Smooth muscle cell (in vitro differentiated cells): Measurements from ENCODE around the gene OXNAD1. TPM values are rescaled to one million over a fixed set of nuclear protein-coding genes. Genes with fewer than 3 reads are reported as not detected.

ENCODE experiments used
- DNase-seq: peaks from one replicate; lab custom pipeline; 2025; ENCODE audit not compliant: unreplicated experiment; lab: John Stamatoyannopoulos, UW
- H2AFZ ChIP-seq: fragments of 200-600 bp; sonication (generic); 2 replicates; pipeline ENCODE4 v1.6.0; 2016; ENCODE audit warnings: antibody characterized with exemption, low read depth, mild to moderate bottlenecking
- H3F3A ChIP-seq: fragments of 200-600 bp; sonication (generic); 2 replicates; pipeline ENCODE4 v1.6.0; 2017; ENCODE audit warnings: antibody characterized with exemption, low read depth
- H3K27ac ChIP-seq: fragments of 200-600 bp; sonication (generic); 2 replicates; pipeline ENCODE4 v1.5.1; 2016; ENCODE audit warnings: low read depth, mild to moderate bottlenecking
- H3K27me3 ChIP-seq: fragments of 200-600 bp; sonication (generic); 2 replicates; pipeline ENCODE4 v1.6.1; 2016; ENCODE audit warnings: low read depth, mild to moderate bottlenecking
- H3K36me3 ChIP-seq: fragments of 200-600 bp; sonication (generic); 2 replicates; pipeline ENCODE4 v1.5.1; 2016; ENCODE audit warnings: low read depth
- H3K4me1 ChIP-seq: fragments of 200-600 bp; sonication (generic); 2 replicates; pipeline ENCODE4 v1.5.1; 2016; ENCODE audit warnings: low read depth
- H3K4me2 ChIP-seq: fragments of 200-600 bp; sonication (generic); 2 replicates; pipeline ENCODE4 v1.6.0; 2016; ENCODE audit warnings: mild to moderate bottlenecking
- H3K4me3 ChIP-seq: fragments of 200-600 bp; sonication (generic); 2 replicates; pipeline ENCODE4 v1.5.1; 2016; ENCODE audit warnings: mild to moderate bottlenecking
- H3K79me2 ChIP-seq: fragments of 200-600 bp; sonication (generic); 2 replicates; pipeline ENCODE4 v1.6.0; 2016; ENCODE audit warnings: low read depth, mild to moderate bottlenecking
- H3K9ac ChIP-seq: fragments of 200-600 bp; sonication (generic); 2 replicates; pipeline ENCODE4 v1.6.0; 2016; ENCODE audit warnings: low read depth
- H3K9me3 ChIP-seq: fragments of 200-600 bp; sonication (generic); replicated peaks from 2 replicates; pipeline ENCODE4 v1.5.1; 2016; ENCODE audit warnings: low read depth
- H4K20me1 ChIP-seq: fragments of 200-600 bp; sonication (generic); 2 replicates; pipeline ENCODE4 v1.6.0; 2016; ENCODE audit warnings: low read depth
- WGBS: methylation state at CpG from one replicate; pipeline ENCODE4 v1.1.7; 2016; ENCODE audit warnings: low lambda C conversion rate; 5-methylcytosine and 5-hydroxymethylcytosine counted together
- polyA plus RNA-seq: library from polyadenylated mRNA; unstranded; fragments of >200 nt; fragmentation: Nextera tagmentation; extraction: Ambion mirVana; gene quantifications from 2 replicates; pipeline ENCODE4 v1.2.1, GENCODE V29; 2016
- total RNA-seq: library from RNA; depleted of rRNA; stranded (reverse); fragments of >200 nt; gene quantifications from 2 replicates; pipeline ENCODE4 v1.2.3, GENCODE V29; 2014
- TF ChIP-seq, protein P1 (sequence below): fragments of 200-600 bp; sonication (generic); IDR thresholded peaks from 2 replicates; pipeline ENCODE4 v1.5.1; 2017; ENCODE audit warnings: borderline replicate concordance, mild to moderate bottlenecking, antibody characterized with exemption; ENCODE audit not compliant: insufficient read depth, poor library complexity, severe bottlenecking

The OXNAD1 gene
- total and polyA plus RNA-seq, 2 experiments from 2014 or later, result 12.4 to 15.7 TPM

GRCh38 chr3:16289144-16289889, 24.3 kb downstream of the OXNAD1 start:
- no peak for DNase-seq
- Histone ChIP-seq H3K9me3 (no peaks in the 10 kb centered on the region), H3F3A (no peaks in the 10 kb centered on the region), H3K4me3 (no peak overlapping the region), H3K79me2 (no peaks in the 10 kb centered on the region), H3K36me3 (no peaks in the 10 kb centered on the region), H3K27me3 (no peaks in the 10 kb centered on the region), H3K4me1 (no peaks in the 10 kb centered on the region), H3K9ac (no peak overlapping the region), H2AFZ (no peak overlapping the region), H3K27ac (no peak overlapping the region), H4K20me1 (no peaks in the 10 kb centered on the region), H3K4me2 (no peak overlapping the region)
- 90% methylated on average over 2 of the region's 2 CpGs for WGBS
- TF ChIP-seq, protein P1, sequence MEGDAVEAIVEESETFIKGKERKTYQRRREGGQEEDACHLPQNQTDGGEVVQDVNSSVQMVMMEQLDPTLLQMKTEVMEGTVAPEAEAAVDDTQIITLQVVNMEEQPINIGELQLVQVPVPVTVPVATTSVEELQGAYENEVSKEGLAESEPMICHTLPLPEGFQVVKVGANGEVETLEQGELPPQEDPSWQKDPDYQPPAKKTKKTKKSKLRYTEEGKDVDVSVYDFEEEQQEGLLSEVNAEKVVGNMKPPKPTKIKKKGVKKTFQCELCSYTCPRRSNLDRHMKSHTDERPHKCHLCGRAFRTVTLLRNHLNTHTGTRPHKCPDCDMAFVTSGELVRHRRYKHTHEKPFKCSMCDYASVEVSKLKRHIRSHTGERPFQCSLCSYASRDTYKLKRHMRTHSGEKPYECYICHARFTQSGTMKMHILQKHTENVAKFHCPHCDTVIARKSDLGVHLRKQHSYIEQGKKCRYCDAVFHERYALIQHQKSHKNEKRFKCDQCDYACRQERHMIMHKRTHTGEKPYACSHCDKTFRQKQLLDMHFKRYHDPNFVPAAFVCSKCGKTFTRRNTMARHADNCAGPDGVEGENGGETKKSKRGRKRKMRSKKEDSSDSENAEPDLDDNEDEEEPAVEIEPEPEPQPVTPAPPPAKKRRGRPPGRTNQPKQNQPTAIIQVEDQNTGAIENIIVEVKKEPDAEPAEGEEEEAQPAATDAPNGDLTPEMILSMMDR, result no peak

GRCh38 chr3:16290007-16290826, 25.2 kb downstream of the OXNAD1 start:
- no peak overlapping the region for H3K9ac ChIP-seq
- no peaks in the 10 kb centered on the region for H4K20me1 ChIP-seq
- no peaks in the 10 kb centered on the region for H3K36me3 ChIP-seq
- no peak overlapping the region for H2AFZ ChIP-seq
- H3K4me3 ChIP-seq, result no peak overlapping the region
- no peaks in the 10 kb centered on the region for H3K79me2 ChIP-seq
- no peaks in the 10 kb centered on the region for H3K4me1 ChIP-seq
- no peak overlapping the region for H3K27ac ChIP-seq
- no peak overlapping the region for H3K4me2 ChIP-seq
- TF ChIP-seq, protein P1, result peak; percentile 92
- no peaks in the 10 kb centered on the region for H3F3A ChIP-seq
- 71% methylated on average over 3 of the region's 3 CpGs for WGBS
- H3K9me3 ChIP-seq, result no peaks in the 10 kb centered on the region
- no peak for DNase-seq
- H3K27me3 ChIP-seq, result no peaks in the 10 kb centered on the region

DNA sequence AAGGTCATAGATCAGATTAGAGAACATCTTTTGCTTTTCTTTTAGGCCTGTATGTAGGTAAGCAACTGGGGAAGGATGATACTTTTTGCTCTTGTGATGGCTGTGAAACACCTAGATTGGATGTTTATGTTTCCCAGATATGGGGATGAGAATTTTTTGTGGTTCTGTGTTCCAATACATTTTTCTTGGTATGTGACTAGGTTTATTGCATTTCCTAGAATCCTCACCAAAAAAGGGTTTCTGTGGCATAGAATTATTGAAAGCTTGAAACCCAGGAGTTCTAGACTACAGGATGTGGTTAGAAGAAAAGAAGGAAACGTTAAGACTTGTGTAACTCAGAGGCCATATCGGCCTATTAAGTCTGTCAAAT, 25.8 kb downstream of the OXNAD1 start:
- Histone ChIP-seq H3K79me2 (no peaks in the 10 kb centered on the region), H2AFZ (no peak overlapping the region), H3K9me3 (no peaks in the 10 kb centered on the region), H3K4me2 (no peak overlapping the region), H3K36me3 (peaks cover 2% of the 10 kb centered on the region), H3K27ac (peak overlapping the region; percentile 38), H3K4me3 (no peak overlapping the region), H3F3A (no peaks in the 10 kb centered on the region), H4K20me1 (no peaks in the 10 kb centered on the region), H3K27me3 (no peaks in the 10 kb centered on the region), H3K4me1 (no peaks in the 10 kb centered on the region), H3K9ac (no peak overlapping the region)
- no peak for DNase-seq
- TF ChIP-seq, protein P1, result no peak
- 51% methylated on average over 2 of the region's 2 CpGs for WGBS
